HG02973 (cell line): ENCODE measurements around the gene HCFC1.

ENCODE experiments used
- ATAC-seq: cut with Tn5 transposase; IDR thresholded peaks from one replicate; pipeline ENCODE4 v1.9.1; 2021; ENCODE audit warnings: moderate library complexity; ENCODE audit not compliant: unreplicated experiment

The HCFC1 gene

DNA sequence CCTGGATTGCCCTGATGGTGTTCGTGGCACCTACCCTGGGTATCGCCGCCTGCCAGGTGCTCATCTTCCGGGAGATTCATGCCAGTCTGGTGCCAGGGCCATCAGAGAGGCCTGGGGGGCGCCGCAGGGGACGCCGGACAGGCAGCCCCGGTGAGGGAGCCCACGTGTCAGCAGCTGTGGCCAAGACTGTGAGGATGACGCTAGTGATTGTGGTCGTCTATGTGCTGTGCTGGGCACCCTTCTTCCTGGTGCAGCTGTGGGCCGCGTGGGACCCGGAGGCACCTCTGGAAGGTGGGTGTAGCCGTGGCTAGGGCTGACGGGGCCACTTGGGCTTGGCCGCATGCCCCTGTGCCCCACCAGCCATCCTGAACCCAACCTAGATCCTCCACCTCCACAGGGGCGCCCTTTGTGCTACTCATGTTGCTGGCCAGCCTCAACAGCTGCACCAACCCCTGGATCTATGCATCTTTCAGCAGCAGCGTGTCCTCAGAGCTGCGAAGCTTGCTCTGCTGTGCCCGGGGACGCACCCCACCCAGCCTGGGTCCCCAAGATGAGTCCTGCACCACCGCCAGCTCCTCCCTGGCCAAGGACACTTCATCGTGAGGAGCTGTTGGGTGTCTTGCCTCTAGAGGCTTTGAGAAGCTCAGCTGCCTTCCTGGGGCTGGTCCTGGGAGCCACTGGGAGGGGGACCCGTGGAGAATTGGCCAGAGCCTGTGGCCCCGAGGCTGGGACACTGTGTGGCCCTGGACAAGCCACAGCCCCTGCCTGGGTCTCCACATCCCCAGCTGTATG, 65.3 kb downstream of the HCFC1 start:
- ATAC-seq, result no peak

DNA sequence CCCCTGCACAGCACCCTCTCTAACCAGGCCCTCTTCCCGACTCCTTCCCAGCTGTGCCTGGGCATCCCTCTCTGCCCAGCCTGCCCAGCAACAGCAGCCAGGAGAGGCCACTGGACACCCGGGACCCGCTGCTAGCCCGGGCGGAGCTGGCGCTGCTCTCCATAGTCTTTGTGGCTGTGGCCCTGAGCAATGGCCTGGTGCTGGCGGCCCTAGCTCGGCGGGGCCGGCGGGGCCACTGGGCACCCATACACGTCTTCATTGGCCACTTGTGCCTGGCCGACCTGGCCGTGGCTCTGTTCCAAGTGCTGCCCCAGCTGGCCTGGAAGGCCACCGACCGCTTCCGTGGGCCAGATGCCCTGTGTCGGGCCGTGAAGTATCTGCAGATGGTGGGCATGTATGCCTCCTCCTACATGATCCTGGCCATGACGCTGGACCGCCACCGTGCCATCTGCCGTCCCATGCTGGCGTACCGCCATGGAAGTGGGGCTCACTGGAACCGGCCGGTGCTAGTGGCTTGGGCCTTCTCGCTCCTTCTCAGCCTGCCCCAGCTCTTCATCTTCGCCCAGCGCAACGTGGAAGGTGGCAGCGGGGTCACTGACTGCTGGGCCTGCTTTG, 66.0 kb downstream of the HCFC1 start:
- no peak for ATAC-seq

DNA sequence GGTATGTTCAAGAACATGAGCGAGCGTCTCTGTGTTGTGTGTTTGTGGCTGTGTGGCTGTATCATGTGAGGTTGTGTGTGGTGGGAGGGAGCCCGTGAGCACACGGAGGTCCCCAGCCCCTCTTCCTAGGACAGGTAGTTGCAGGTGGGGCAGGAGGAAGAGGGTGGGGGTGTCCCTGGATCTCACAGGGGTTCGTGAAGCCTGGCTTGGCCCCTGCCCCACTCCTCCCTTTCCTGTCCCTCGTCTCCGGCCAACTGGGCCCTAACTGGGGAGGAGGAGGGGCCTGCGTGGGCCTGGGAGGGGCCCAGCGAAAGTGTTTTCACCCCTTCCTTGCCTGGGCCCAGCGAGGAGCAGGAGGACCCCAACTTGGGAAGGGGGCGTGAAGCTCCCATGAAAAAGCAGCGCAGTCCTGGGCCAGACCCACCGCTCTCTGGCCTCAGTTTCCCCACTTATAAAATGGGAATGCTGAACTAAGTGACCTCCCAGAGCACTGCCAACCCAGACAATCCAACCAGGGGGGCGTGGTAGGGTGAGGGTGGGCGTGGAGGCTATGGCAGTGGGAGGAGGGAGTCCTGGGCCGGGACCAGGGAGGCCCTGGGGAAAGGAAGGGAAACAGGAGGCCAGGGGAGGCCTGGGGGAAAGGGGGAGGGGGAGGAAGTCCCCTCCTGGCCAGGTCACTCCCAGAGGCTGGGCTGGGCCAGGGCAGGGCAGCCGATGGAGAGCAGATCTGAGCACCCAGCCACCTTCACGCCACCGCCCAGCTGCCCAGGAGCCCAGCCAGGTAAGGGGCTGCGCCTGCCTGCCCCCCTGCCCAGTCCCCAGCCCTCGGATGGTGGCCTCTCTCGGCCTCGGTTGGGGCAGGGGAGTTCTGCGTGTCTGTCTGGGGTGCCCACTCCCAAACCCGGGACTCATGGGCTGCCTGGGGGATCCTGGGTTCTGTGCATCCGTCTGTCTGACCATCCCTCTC, 67.3 kb downstream of the HCFC1 start, which contains the start of gene AVPR2:
TSS of gene AVPR2 (plus strand) at position 683 of the 967 bp plus-strand sequence. CDS start 473 bp downstream, outside the sequence.
- no peak for ATAC-seq

DNA sequence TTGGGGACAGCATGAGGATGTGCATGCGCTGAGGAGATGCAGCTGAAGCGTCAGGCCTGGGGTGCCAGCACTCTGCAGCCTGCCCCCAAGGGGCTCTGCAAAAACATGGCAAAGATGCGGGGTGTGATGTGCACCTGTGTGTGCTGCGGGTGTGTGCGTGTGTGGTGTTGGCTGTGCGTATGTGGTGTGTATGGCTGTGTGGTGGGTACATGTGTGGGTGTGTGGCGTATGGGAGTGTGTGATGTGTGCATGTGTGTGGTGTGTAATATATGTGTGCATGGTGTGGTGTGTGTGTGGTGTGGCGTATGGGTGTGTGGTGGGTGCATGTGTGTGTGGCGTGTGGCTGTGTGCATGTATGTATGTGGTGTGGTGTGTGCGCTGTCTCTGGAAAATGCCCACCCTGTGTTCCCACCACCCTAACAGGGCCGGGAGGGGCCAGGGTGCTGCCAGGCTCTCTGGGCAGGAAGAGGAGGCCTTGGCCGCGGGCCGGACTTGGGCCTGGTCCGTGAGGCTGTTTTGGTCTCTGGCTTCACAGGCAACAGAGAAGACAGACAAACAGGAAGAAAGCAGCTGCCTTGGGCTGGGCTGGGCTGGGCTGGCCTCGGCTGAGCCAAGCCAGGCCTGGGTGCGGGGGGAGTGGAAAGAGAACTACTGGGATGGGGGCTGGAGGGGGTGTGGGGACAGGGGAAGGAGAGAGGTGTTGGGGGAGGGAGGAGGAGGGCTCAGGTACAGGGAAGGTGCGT, 68.2 kb downstream of the HCFC1 start:
- ATAC-seq, result no peak

DNA sequence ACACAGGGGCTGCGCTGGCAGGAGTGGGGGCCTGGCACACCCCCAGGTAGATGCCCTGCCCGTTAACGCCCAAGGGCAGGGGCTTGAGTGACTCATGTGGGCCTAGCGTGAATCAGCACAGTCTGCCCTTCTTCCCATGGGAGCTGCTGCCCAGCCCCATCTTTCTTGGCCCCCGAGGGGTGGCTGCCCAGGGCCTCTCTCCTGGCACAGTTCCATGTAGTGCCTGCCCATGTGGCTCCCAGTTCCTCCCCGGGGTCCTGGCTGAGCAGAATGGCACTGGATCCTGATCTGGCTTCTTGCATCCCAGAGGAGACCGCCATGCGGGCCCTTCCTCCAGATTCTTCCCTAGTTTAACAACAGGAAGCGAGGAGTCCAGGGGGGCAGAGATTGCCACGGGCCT, 69.2 kb downstream of the HCFC1 start:
- no peak for ATAC-seq

DNA sequence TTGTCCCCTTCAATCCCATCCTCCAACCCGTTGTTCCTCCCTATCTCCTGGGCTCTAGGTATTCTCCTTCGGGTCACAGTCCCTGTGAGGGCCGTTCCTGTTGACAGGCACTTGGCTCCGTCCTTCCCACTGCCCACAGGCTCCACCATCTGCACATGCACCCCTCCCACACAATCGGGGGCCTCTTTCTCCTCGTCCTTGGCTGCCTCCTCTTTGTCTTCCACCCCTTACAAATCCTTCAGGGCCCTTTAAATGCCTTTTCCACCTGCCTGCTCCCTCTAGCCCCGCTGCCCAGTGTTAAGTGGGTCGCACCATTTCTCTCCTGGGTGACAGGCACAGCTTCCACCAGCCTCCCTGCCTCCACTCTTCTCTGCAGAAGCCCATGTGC, 69.9 kb downstream of the HCFC1 start:
- ATAC-seq, result no peak

DNA sequence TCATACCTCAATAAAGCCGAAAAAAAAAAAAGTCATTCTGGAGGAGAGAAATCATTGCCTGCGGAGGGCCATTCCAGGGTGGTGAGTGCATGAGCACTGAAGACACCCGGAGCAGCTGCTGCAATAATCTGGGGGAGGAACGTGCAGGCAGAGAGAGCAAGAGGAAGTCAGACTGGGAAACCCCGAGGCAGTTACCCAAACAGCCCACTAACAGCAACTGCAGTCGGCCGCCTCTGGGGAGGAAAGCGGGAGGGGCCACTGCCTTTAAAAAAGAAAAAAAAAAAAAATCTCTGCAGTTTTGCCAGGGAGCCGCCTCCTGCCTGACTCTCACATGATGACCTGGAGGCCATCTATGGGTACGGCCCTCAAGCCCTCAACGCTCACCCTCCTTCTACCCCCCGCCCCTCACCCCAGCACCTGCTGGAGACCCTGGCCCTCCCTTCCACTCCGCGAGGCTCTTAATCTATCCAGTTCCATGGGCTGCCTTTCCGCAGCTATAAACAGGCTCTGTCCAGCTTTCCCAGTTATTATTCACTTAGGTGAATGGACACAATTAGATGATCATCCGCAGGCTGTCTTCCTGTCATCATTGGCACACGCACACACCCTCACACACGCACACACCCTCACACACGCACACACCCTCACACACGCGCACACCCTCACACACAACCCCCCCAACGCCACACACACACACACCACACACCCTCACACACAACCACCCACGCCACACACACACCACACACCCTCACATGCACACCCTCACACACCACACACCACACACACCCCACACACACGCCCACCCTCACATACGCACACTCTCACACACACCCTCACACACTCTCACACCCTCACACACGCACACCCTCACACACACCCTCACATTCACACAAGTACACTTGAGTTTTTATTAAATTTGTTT, 70.5 kb downstream of the HCFC1 start:
- ATAC-seq, result peak; percentile 63

DNA sequence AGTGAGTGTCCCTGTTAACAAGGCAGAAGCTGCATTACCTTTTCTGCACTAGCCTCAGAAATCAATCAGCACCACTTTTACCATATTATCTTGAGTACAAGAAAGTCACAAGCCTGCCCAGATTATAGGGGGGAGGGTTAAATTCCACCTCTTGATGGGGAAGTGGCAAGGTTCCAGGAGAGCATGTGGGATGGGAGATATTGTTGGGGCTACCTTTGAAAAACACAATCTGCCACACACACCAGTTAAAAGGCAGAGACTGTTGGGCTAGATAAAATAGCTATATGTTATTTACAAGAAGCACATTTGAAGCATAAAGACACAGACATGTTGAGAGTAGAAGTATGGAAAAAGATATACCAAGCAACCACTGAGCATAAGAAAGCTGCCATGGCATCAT, 73.7 kb downstream of the HCFC1 start:
- ATAC-seq, result no peak
